H9 (cell line): ENCODE results near the gene SYT17. TPM values are rescaled to one million over a fixed set of nuclear protein-coding genes. Genes with fewer than 3 reads are reported as not detected.

Source experiments
- DNase-seq: peaks from one replicate; pipeline ENCODE4 v3.0.0-alpha.2; 2017
- H2AFZ ChIP-seq: one replicate; pipeline ENCODE4 v1.6.1; 2013; ENCODE audit warnings: mild to moderate bottlenecking, low read length, control low read depth, moderate library complexity
- H2AK5ac ChIP-seq: 2 replicates; pipeline ENCODE4 v1.6.1; 2013; ENCODE audit warnings: low read length, control low read depth, mixed read lengths; ENCODE audit not compliant: insufficient read length
- H2BK120ac ChIP-seq: one replicate; pipeline ENCODE4 v1.6.1; 2013; ENCODE audit warnings: low read depth, mild to moderate bottlenecking, low read length, control low read depth, inconsistent platforms; ENCODE audit not compliant: poor library complexity, severe bottlenecking
- H2BK12ac ChIP-seq: 2 replicates; pipeline ENCODE4 v1.6.1; 2013; ENCODE audit warnings: low read length, control low read depth, mixed read lengths, low read depth; ENCODE audit not compliant: insufficient read length
- H2BK15ac ChIP-seq: 2 replicates; pipeline ENCODE4 v1.6.1; 2013; ENCODE audit warnings: low read depth, low read length, control low read depth
- H2BK20ac ChIP-seq: one replicate; pipeline ENCODE4 v1.6.1; 2013; ENCODE audit warnings: low read depth, mild to moderate bottlenecking, low read length, control low read depth, inconsistent platforms; ENCODE audit not compliant: poor library complexity, severe bottlenecking
- H2BK5ac ChIP-seq: 2 replicates; pipeline ENCODE4 v1.6.1; 2013; ENCODE audit warnings: low read length, control low read depth, mixed read lengths; ENCODE audit not compliant: insufficient read length
- H3K14ac ChIP-seq: 2 replicates; pipeline ENCODE4 v1.6.1; 2013; ENCODE audit warnings: low read length, control low read depth; ENCODE audit not compliant: insufficient read depth
- H3K18ac ChIP-seq: 2 replicates; pipeline ENCODE4 v1.6.1; 2013; ENCODE audit warnings: low read depth, mild to moderate bottlenecking, mixed read lengths, low read length, control low read depth; ENCODE audit not compliant: insufficient read length
- H3K23ac ChIP-seq: 2 replicates; pipeline ENCODE4 v1.6.1; 2013; ENCODE audit warnings: low read length, control low read depth, mixed read lengths, low read depth; ENCODE audit not compliant: insufficient read length
- H3K23me2 ChIP-seq: 2 replicates; pipeline ENCODE4 v1.6.1; 2013; ENCODE audit warnings: low read depth, mild to moderate bottlenecking, mixed read lengths, low read length, control low read depth; ENCODE audit not compliant: insufficient read length, poor library complexity, severe bottlenecking
- H3K27ac ChIP-seq: 2 replicates; pipeline ENCODE4 v1.5.1; 2013; ENCODE audit warnings: low read length, control low read depth, mixed read lengths, low read depth; ENCODE audit not compliant: insufficient read length
- H3K27me3 ChIP-seq: 2 replicates; pipeline ENCODE4 v1.6.1; 2013; ENCODE audit warnings: low read length, control low read depth, inconsistent platforms; ENCODE audit not compliant: insufficient read depth
- H3K4ac ChIP-seq: 2 replicates; pipeline ENCODE4 v1.6.1; 2013; ENCODE audit warnings: low read depth, mild to moderate bottlenecking, control low read depth, inconsistent platforms, low read length, moderate library complexity
- H3K4me1 ChIP-seq: 2 replicates; pipeline ENCODE4 v1.6.1; 2013; ENCODE audit warnings: low read length, control low read depth, inconsistent platforms; ENCODE audit not compliant: insufficient read depth
- H3K4me2 ChIP-seq: 2 replicates; pipeline ENCODE4 v1.6.1; 2013; ENCODE audit warnings: low read length, control low read depth, mixed read lengths; ENCODE audit not compliant: insufficient read length, insufficient read depth
- H3K56ac ChIP-seq: 2 replicates; pipeline ENCODE4 v1.6.1; 2013; ENCODE audit warnings: low read depth, mild to moderate bottlenecking, mixed read lengths, low read length, control low read depth; ENCODE audit not compliant: insufficient read length
- H3K79me1 ChIP-seq: 2 replicates; pipeline ENCODE4 v1.6.1; 2013; ENCODE audit warnings: low read depth, mild to moderate bottlenecking, moderate library complexity, low read length, control low read depth, inconsistent platforms; ENCODE audit not compliant: insufficient read depth, poor library complexity, severe bottlenecking
- H3K79me2 ChIP-seq: 2 replicates; pipeline ENCODE4 v1.6.1; 2013; ENCODE audit warnings: low read length, control low read depth, inconsistent platforms; ENCODE audit not compliant: insufficient read depth
- H3K9ac ChIP-seq: 2 replicates; pipeline ENCODE4 v1.6.1; 2013; ENCODE audit warnings: low read length, control low read depth, mixed read lengths; ENCODE audit not compliant: insufficient read length; ENCODE audit errors: extremely low read depth
- H3K9me3 ChIP-seq: one replicate; pipeline ENCODE4 v1.6.1; 2013; ENCODE audit warnings: low read depth, low read length, inconsistent platforms; ENCODE audit not compliant: control insufficient read depth
- H3T11ph ChIP-seq: one replicate; pipeline ENCODE4 v1.6.1; 2013; ENCODE audit warnings: mild to moderate bottlenecking, low read length, control low read depth, inconsistent platforms
- H4K20me1 ChIP-seq: one replicate; pipeline ENCODE4 v1.6.1; 2013; ENCODE audit not compliant: control insufficient read depth, insufficient read length, insufficient read depth
- H4K5ac ChIP-seq: 2 replicates; pipeline ENCODE4 v1.6.1; 2013; ENCODE audit warnings: low read depth, mild to moderate bottlenecking, mixed read lengths, low read length, control low read depth; ENCODE audit not compliant: insufficient read length
- H4K8ac ChIP-seq: replicated peaks from 2 replicates; pipeline ENCODE4 v1.6.1; 2013; ENCODE audit warnings: low read length, control low read depth, mixed read lengths, low read depth; ENCODE audit not compliant: insufficient read length
- H4K91ac ChIP-seq: 2 replicates; pipeline ENCODE4 v1.6.1; 2013; ENCODE audit warnings: low read depth, mild to moderate bottlenecking, moderate library complexity, mixed read lengths, low read length, control low read depth; ENCODE audit not compliant: insufficient read length
- H3K27ac Mint-ChIP-seq, 3 experiments: 2 replicates in 2 of 3; 3 replicates in 1 of 3; pipeline ENCODE4 v1.8.0; 2020 to 2021; ENCODE audit warnings: mixed read lengths in 3 of 3, mild to moderate bottlenecking in 1 of 3, moderate library complexity in 1 of 3
- H3K27me3 Mint-ChIP-seq: 2 replicates; pipeline ENCODE4 v1.8.0; 2021; ENCODE audit warnings: low read depth, mild to moderate bottlenecking, moderate library complexity, mixed read lengths
- H3K36me3 Mint-ChIP-seq, 3 experiments: 2 replicates in 2 of 3; 3 replicates in 1 of 3; pipeline ENCODE4 v1.8.0; 2020 to 2021; ENCODE audit warnings: low read depth in 3 of 3, mixed read lengths in 3 of 3; ENCODE audit not compliant: insufficient read depth in 1 of 3
- H3K4me1 Mint-ChIP-seq, 2 experiments: 2 replicates each; pipeline ENCODE4 v1.8.0; 2020; ENCODE audit warnings: mixed read lengths in 2 of 2
- H3K4me3 Mint-ChIP-seq, 2 experiments: 2 replicates in 1 of 2; 3 replicates in 1 of 2; pipeline ENCODE4 v1.8.0; 2020 to 2021; ENCODE audit warnings: mild to moderate bottlenecking in 2 of 2, mixed read lengths in 2 of 2, moderate library complexity in 1 of 2
- H3K9me3 Mint-ChIP-seq, 2 experiments: 2 replicates in 1 of 2; 3 replicates in 1 of 2; pipeline ENCODE4 v1.8.0; 2020; ENCODE audit warnings: mild to moderate bottlenecking in 2 of 2, mixed read lengths in 2 of 2, moderate library complexity in 1 of 2
- CTCF ChIP-seq: fragments of 200-600 bp; sonication (generic); conservative IDR thresholded peaks from 3 replicates; pipeline ENCODE4 v1.8.0; 2021; ENCODE audit warnings: antibody characterized with exemption, mild to moderate bottlenecking
- WGBS: extraction: QIAGEN DNeasy Blood & Tissue Kit; methylation state at CpG from one replicate; pipeline ENCODE4 v1.1.7; 2013; ENCODE audit warnings: missing lambda C conversion rate, low lambda C conversion rate, mixed read lengths; ENCODE audit not compliant: insufficient read length; ENCODE audit errors: extremely low coverage; 5-methylcytosine and 5-hydroxymethylcytosine counted together
- total RNA-seq: library from RNA; stranded (reverse); gene quantifications from 2 replicates; pipeline ENCODE4 v1.2.1, GENCODE V29; 2021

SYT17 gene
- total RNA-seq, 1 experiment from 2014 or later: 3.0 TPM

DNA sequence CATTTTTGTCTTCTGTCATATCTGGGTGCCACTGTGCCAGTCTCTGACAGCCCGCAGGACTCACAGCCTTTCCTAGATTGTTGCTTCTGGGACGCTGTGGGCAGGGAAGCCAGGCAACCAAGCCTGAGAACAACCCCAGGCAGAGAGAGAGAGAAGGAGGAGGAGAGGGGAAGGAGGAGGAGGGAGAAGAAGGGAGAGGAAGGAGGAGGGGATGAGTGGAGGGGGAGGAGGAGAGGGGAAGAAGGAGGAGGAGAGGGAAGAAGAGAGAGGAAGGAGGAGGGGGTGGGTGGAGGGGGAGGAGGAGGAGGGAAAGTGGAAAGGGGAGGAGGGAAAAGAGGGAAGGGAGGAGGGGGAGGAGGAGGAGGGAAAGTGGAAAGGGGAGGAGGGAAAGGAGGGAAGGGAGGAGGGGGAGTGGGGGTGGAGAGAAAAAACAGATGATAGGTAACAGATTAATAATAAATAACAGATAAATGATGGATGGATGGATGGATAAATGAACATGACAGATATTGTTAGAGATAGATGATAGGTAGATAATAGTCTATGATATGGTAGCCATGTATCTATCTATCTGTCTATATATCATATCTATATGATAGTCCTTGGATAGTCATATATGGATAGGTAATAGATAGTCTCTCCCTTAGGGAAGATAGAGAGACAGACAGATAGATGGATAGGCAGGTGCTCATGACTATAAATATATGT is 146.8 kb downstream of the SYT17 start:
- Histone ChIP-seq H3K23ac (no peak overlapping the region), H2BK20ac (no peak overlapping the region), H2AFZ (no peak overlapping the region), H2AK5ac (no peak overlapping the region), H4K20me1 (no peaks in the 10 kb centered on the region), H3K4me1 (peaks cover 10% of the 10 kb centered on the region; the same call in 1 of the 2 replicates), H4K5ac (no peak overlapping the region), H3K23me2 (no peaks in the 10 kb centered on the region), H3K18ac (no peak overlapping the region), H3K79me1 (no peaks in the 10 kb centered on the region), H2BK5ac (no peak overlapping the region), H4K8ac (no peak overlapping the region), H3K56ac (no peak overlapping the region), H2BK120ac (no peak overlapping the region), H3K27ac (no peak overlapping the region), H3K4me2 (no peak overlapping the region), H3K9ac (no peak overlapping the region), H2BK15ac (no peak overlapping the region), H3K9me3 (peaks cover 7% of the 10 kb centered on the region), H3K14ac (no peak overlapping the region), H2BK12ac (peak overlapping the region; percentile 57), H3K27me3 (no peaks in the 10 kb centered on the region), H4K91ac (no peak overlapping the region), H3K4ac (no peak overlapping the region), H3T11ph (no peak overlapping the region), H3K79me2 (no peaks in the 10 kb centered on the region)
- Mint-ChIP-seq H3K4me1 (peaks cover 26 to 39% of the 10 kb centered on the region in 2 experiments), H3K27me3 (no peaks in the 10 kb centered on the region; the same call in 1 of the 2 replicates), H3K9me3 (peaks cover 12% of the 10 kb centered on the region in 2 experiments), H3K27ac (0 out of 7 replicates have a peak overlapping the region, but pooled peaks of 1 of the 3 experiments have one; percentile 55), H3K4me3 (no peak overlapping the region), H3K36me3 (peaks cover 2 to 16% (median 9%) of the 10 kb centered on the region in 3 experiments; a peak in 6 of 7 replicates)
- no peak for DNase-seq
- TF ChIP-seq CTCF: no peak
- no CpG with 5 or more reads among the region's 2 CpGs for WGBS
